Measurements from ENCODE around the gene STK39. TPM values are rescaled to one million over a fixed set of nuclear protein-coding genes. Genes with fewer than 3 reads are reported as not detected.

STK39 gene
- total RNA-seq, 2 experiments from 2014 or later = 33.4 to 34.8 TPM

GRCh38 chr2:167914969-167915368 is 332.4 kb downstream of the STK39 start:
- ATAC-seq = no peak
- H3K9me3 Mint-ChIP-seq (ENCODE audit: insufficient read depth) = no peaks in the 10 kb centered on the region
- ChIA-PET CTCF (no interaction called here), POLR2A (no interaction called here)
- no peaks in the 10 kb centered on the region for H3K36me3 Mint-ChIP-seq (ENCODE audit: low read depth)
- no peaks in the 10 kb centered on the region for H3K4me1 Mint-ChIP-seq (ENCODE audit: low read depth)
- no peak overlapping the region for H3K4me3 Mint-ChIP-seq
- H3K27ac Mint-ChIP-seq = no peak overlapping the region
- DNase-seq = no peak
- peaks cover 6% of the 10 kb centered on the region for H3K27me3 Mint-ChIP-seq (ENCODE audit: low read depth)

- no peaks in the 10 kb centered on the region for H3K27me3 Mint-ChIP-seq (ENCODE audit: low read depth)
- H3K4me3 Mint-ChIP-seq = no peak overlapping the region
- POLR2A ChIA-PET = no interaction called here
- DNase-seq (no peak), ATAC-seq (no peak)
- no peaks in the 10 kb centered on the region for H3K9me3 Mint-ChIP-seq (ENCODE audit: insufficient read depth)
- no peaks in the 10 kb centered on the region for H3K4me1 Mint-ChIP-seq (ENCODE audit: low read depth)
- CTCF ChIA-PET = no interaction called here
- H3K36me3 Mint-ChIP-seq (ENCODE audit: low read depth) = no peaks in the 10 kb centered on the region
- H3K27ac Mint-ChIP-seq = no peak overlapping the region
Measured at GRCh38 chr2:167908786-167909185, 338.6 kb downstream of the STK39 start.

GRCh38 chr2:167905668-167906067 is 341.7 kb downstream of the STK39 start:
- H3K9me3 Mint-ChIP-seq (ENCODE audit: insufficient read depth) = no peaks in the 10 kb centered on the region
- POLR2A ChIA-PET = no interaction called here
- peaks cover 3% of the 10 kb centered on the region for H3K27me3 Mint-ChIP-seq (ENCODE audit: low read depth)
- CTCF ChIA-PET = no interaction called here
- ATAC-seq = no peak
- H3K27ac Mint-ChIP-seq = no peak overlapping the region
- no peak overlapping the region for H3K4me3 Mint-ChIP-seq
- no peaks in the 10 kb centered on the region for H3K4me1 Mint-ChIP-seq (ENCODE audit: low read depth)
- no peaks in the 10 kb centered on the region for H3K36me3 Mint-ChIP-seq (ENCODE audit: low read depth)
- DNase-seq = no peak

Other genes with a start within 250 kb of the STK39 start
- gene CERS6, start 208.7 kb upstream of the STK39 start, total RNA-seq = 10 to 100 TPM; 13.1 to 14.5 TPM